Endothelial cell of umbilical vein (primary cell): Measurements from ENCODE around the gene PRDM16.

Experiments used
- CTCF ChIP-seq, 2 donors: IDR thresholded peaks; 1 replicate in 1 of 2; 2 replicates in 1 of 2; pipeline ENCODE4 v1.5.1; 2011; ENCODE audit warnings: low read length in 2 of 2, mild to moderate bottlenecking in 2 of 2, moderate library complexity in 2 of 2, control low read depth in 1 of 2, inconsistent platforms in 1 of 2, low read depth in 1 of 2; ENCODE audit not compliant: insufficient read depth in 1 of 2; ENCODE audit errors: extremely low read depth in 1 of 2
- EZH2 ChIP-seq: IDR thresholded peaks from 2 replicates; pipeline ENCODE4 v1.6.1; 2012; ENCODE audit warnings: borderline replicate concordance, low read depth, mild to moderate bottlenecking, moderate library complexity, low read length, inconsistent platforms; ENCODE audit not compliant: severe bottlenecking
- GATA2 ChIP-seq: IDR thresholded peaks from 2 replicates; pipeline ENCODE4 v1.7.0; 2011; ENCODE audit warnings: low read depth, mild to moderate bottlenecking, moderate library complexity, mixed read lengths, low read length; ENCODE audit not compliant: insufficient read length, insufficient read depth
- MAX ChIP-seq: IDR thresholded peaks from 2 replicates; pipeline ENCODE4 v1.6.1; 2011; ENCODE audit not compliant: insufficient read depth, insufficient read length
- POLR2A ChIP-seq: IDR thresholded peaks from 2 replicates; pipeline ENCODE4 v1.6.1; 2012; ENCODE audit warnings: low read depth, mild to moderate bottlenecking, control low read depth, low read length
- POLR2AphosphoS5 ChIP-seq: IDR thresholded peaks from 2 replicates; pipeline ENCODE4 v1.6.1; 2012; ENCODE audit warnings: low read depth, mild to moderate bottlenecking, control low read depth, low read length, moderate library complexity; ENCODE audit not compliant: insufficient read depth

GRCh38 chr1:3078430-3078861 lies 9.4 kb downstream of the PRDM16 start:
- TF ChIP-seq POLR2A (no peak), CTCF (IDR thresholded peaks at IDR 0.05; ENCODE audit: extremely low read depth in 1 of 2, insufficient read depth in 1 of 2, low read depth in 1 of 2, low read length in 2 of 2) (no peak), GATA2 (no peak), POLR2AphosphoS5 (no peak), MAX (no peak), EZH2 (no peak)
